ENCODE data around the gene NXPH1. TPM values are rescaled to one million over a fixed set of nuclear protein-coding genes. Genes with fewer than 3 reads are reported as not detected.

NXPH1 gene
- total and polyA plus RNA-seq, 2 donors (not counting 1 experiment from before 2014, with no cell fraction given), result not detected

DNA sequence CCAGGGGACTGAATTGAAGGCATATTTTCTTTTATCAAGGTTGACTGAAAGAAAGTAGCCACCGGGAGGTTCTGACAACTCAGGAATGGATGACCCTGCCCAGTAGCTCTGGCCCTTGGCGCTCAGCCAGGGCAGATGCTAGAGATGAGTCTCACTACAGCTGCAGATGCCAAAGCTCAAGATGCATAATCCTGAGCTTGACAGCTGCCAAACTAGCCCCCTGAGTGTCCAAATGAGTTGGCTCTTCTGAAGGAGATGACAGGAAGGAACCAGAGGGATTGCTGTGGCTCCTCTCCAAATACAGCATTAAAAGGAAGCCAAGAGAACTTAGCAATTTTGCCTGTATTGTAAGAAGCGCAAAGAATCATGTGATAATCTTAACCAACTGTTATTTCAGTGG, 78.4 kb downstream of the NXPH1 start:
- Histone ChIP-seq H3K79me2 (ENCODE audit: control insufficient read depth, insufficient read depth, low read length) (no peaks in the 10 kb centered on the region), H3K27ac (ENCODE audit: low read length in 2 of 2) (no peak overlapping the region), H3K9ac (ENCODE audit: low read length) (no peak overlapping the region), H3K4me2 (replicated peaks; ENCODE audit: low read depth, low read length, poor library complexity, severe bottlenecking) (no peak overlapping the region), H3K4me1 (ENCODE audit: control insufficient read depth in 2 of 2, insufficient read depth in 2 of 2, low read length in 2 of 2) (no peaks in the 10 kb centered on the region), H4K20me1 (ENCODE audit: control insufficient read depth, insufficient read depth, low read length, poor library complexity, severe bottlenecking) (no peaks in the 10 kb centered on the region), H3K9me3 (ENCODE audit: control extremely low read depth in 1 of 3, control insufficient read depth in 2 of 3, insufficient read depth in 1 of 3, low read length in 2 of 3) (no peaks in the 10 kb centered on the region), H2AFZ (ENCODE audit: insufficient read depth, low read depth, low read length, poor library complexity, severe bottlenecking) (no peak overlapping the region), H3K27me3 (replicated peaks in 1 of 4; ENCODE audit: control extremely low read depth in 1 of 4, control insufficient read depth in 3 of 4, insufficient read depth in 4 of 4, low read length in 3 of 4) (no peaks in the 10 kb centered on the region), H3K4me3 (ENCODE audit: control extremely low read depth in 1 of 5, extremely low read depth in 1 of 5, insufficient read depth in 1 of 5, low read depth in 2 of 5, low read length in 4 of 5) (no peak overlapping the region), H3K36me3 (replicated peaks in 1 of 2; ENCODE audit: control extremely low read depth in 1 of 2, control insufficient read depth in 1 of 2, extremely low read depth in 1 of 2, insufficient read depth in 2 of 2, low read length in 1 of 2) (no peaks in the 10 kb centered on the region)
- ChIA-PET POLR2A (no interaction called here), CTCF (no interaction called here)
- no peak for ATAC-seq (ENCODE audit: low read depth)
- Mint-ChIP-seq H3K9me3 (ENCODE audit: insufficient read depth) (no peaks in the 10 kb centered on the region), H3K27ac (no peak overlapping the region), H3K27me3 (no peaks in the 10 kb centered on the region), H3K4me3 (no peak overlapping the region), H3K4me1 (no peaks in the 10 kb centered on the region)
- 95% methylated on average over 2 of the region's 3 CpGs for WGBS (ENCODE audit: insufficient coverage)
- intact Hi-C loops (cut with micrococcal nuclease), result no loop called here
- no peak for TF ChIP-seq EZH2 (IDR thresholded peaks at IDR 0.05; ENCODE audit: borderline replicate concordance, insufficient read depth, low read depth, low read length, poor library complexity, severe bottlenecking)
- TF ChIP-seq, protein P1, sequence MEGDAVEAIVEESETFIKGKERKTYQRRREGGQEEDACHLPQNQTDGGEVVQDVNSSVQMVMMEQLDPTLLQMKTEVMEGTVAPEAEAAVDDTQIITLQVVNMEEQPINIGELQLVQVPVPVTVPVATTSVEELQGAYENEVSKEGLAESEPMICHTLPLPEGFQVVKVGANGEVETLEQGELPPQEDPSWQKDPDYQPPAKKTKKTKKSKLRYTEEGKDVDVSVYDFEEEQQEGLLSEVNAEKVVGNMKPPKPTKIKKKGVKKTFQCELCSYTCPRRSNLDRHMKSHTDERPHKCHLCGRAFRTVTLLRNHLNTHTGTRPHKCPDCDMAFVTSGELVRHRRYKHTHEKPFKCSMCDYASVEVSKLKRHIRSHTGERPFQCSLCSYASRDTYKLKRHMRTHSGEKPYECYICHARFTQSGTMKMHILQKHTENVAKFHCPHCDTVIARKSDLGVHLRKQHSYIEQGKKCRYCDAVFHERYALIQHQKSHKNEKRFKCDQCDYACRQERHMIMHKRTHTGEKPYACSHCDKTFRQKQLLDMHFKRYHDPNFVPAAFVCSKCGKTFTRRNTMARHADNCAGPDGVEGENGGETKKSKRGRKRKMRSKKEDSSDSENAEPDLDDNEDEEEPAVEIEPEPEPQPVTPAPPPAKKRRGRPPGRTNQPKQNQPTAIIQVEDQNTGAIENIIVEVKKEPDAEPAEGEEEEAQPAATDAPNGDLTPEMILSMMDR (IDR thresholded peaks at IDR 0.05), result no peak
- DNase-seq, result no peak

- WGBS (ENCODE audit: insufficient coverage), result no CpG with 5 or more reads among the region's 3 CpGs
- TF ChIP-seq EZH2 (IDR thresholded peaks at IDR 0.05; ENCODE audit: borderline replicate concordance, insufficient read depth, low read depth, low read length, poor library complexity, severe bottlenecking), result no peak
- TF ChIP-seq, protein P1 (IDR thresholded peaks at IDR 0.05), result no peak
- H4K20me1 ChIP-seq (ENCODE audit: control insufficient read depth, insufficient read depth, low read length, poor library complexity, severe bottlenecking), result no peaks in the 10 kb centered on the region
- intact Hi-C loops (cut with micrococcal nuclease), result no loop called here
- H3K27me3 Mint-ChIP-seq, result no peaks in the 10 kb centered on the region
- no peak overlapping the region for H3K27ac Mint-ChIP-seq
- H3K36me3 ChIP-seq (replicated peaks in 1 of 2; ENCODE audit: control extremely low read depth in 1 of 2, control insufficient read depth in 1 of 2, extremely low read depth in 1 of 2, insufficient read depth in 2 of 2, low read length in 1 of 2), result no peaks in the 10 kb centered on the region
- no peak overlapping the region for H3K4me3 ChIP-seq (ENCODE audit: control extremely low read depth in 1 of 5, extremely low read depth in 1 of 5, insufficient read depth in 1 of 5, low read depth in 2 of 5, low read length in 4 of 5)
- H2AFZ ChIP-seq (ENCODE audit: insufficient read depth, low read depth, low read length, poor library complexity, severe bottlenecking), result no peak overlapping the region
- H3K9me3 Mint-ChIP-seq (ENCODE audit: insufficient read depth), result no peaks in the 10 kb centered on the region
- H3K79me2 ChIP-seq (ENCODE audit: control insufficient read depth, insufficient read depth, low read length), result no peaks in the 10 kb centered on the region
- ATAC-seq (ENCODE audit: low read depth), result no peak
- no peaks in the 10 kb centered on the region for H3K4me1 ChIP-seq (ENCODE audit: control insufficient read depth in 2 of 2, insufficient read depth in 2 of 2, low read length in 2 of 2)
- no peaks in the 10 kb centered on the region for H3K4me1 Mint-ChIP-seq
- H3K9me3 ChIP-seq (ENCODE audit: control extremely low read depth in 1 of 3, control insufficient read depth in 2 of 3, insufficient read depth in 1 of 3, low read length in 2 of 3), result no peaks in the 10 kb centered on the region
- CTCF ChIA-PET, result no interaction called here
- no peak for DNase-seq
- H3K9ac ChIP-seq (ENCODE audit: low read length), result no peak overlapping the region
- H3K27ac ChIP-seq (ENCODE audit: low read length in 2 of 2), result no peak overlapping the region
- POLR2A ChIA-PET, result no interaction called here
- no peaks in the 10 kb centered on the region for H3K27me3 ChIP-seq (replicated peaks in 1 of 4; ENCODE audit: control extremely low read depth in 1 of 4, control insufficient read depth in 3 of 4, insufficient read depth in 4 of 4, low read length in 3 of 4)
- H3K4me2 ChIP-seq (replicated peaks; ENCODE audit: low read depth, low read length, poor library complexity, severe bottlenecking), result no peak overlapping the region
- no peak overlapping the region for H3K4me3 Mint-ChIP-seq
These were observed 81.5 kb downstream of the NXPH1 start for GRCh38 chr7:8514781-8515519.

All from B cell (primary cell).